Endothelial cell of umbilical vein (primary cell): ENCODE results near the gene SPRED1.

Experiments used
- EZH2 ChIP-seq: IDR thresholded peaks from 2 replicates; pipeline ENCODE4 v1.6.1; 2012; ENCODE audit warnings: borderline replicate concordance, low read depth, mild to moderate bottlenecking, moderate library complexity, low read length, inconsistent platforms; ENCODE audit not compliant: severe bottlenecking
- GATA2 ChIP-seq: IDR thresholded peaks from 2 replicates; pipeline ENCODE4 v1.7.0; 2011; ENCODE audit warnings: low read depth, mild to moderate bottlenecking, moderate library complexity, mixed read lengths, low read length; ENCODE audit not compliant: insufficient read length, insufficient read depth
- MYC ChIP-seq: IDR thresholded peaks from one replicate; pipeline ENCODE4 v1.6.1; 2011; ENCODE audit warnings: mild to moderate bottlenecking, low read depth, low read length
- POLR2A ChIP-seq: IDR thresholded peaks from 2 replicates; pipeline ENCODE4 v1.6.1; 2012; ENCODE audit warnings: low read depth, mild to moderate bottlenecking, control low read depth, low read length
- POLR2AphosphoS5 ChIP-seq: IDR thresholded peaks from 2 replicates; pipeline ENCODE4 v1.6.1; 2012; ENCODE audit warnings: low read depth, mild to moderate bottlenecking, control low read depth, low read length, moderate library complexity; ENCODE audit not compliant: insufficient read depth
- TF ChIP-seq, protein P1 (sequence below), 2 donors: IDR thresholded peaks; 1 replicate in 1 of 2; 2 replicates in 1 of 2; pipeline ENCODE4 v1.5.1; 2011; ENCODE audit warnings: low read length in 2 of 2, mild to moderate bottlenecking in 2 of 2, moderate library complexity in 2 of 2, control low read depth in 1 of 2, inconsistent platforms in 1 of 2, low read depth in 1 of 2; ENCODE audit not compliant: insufficient read depth in 1 of 2; ENCODE audit errors: extremely low read depth in 1 of 2
- TF ChIP-seq, protein P2 (sequence below): IDR thresholded peaks from 2 replicates; pipeline ENCODE4 v1.6.1; 2011; ENCODE audit not compliant: insufficient read depth, insufficient read length

- TF ChIP-seq, protein P1, sequence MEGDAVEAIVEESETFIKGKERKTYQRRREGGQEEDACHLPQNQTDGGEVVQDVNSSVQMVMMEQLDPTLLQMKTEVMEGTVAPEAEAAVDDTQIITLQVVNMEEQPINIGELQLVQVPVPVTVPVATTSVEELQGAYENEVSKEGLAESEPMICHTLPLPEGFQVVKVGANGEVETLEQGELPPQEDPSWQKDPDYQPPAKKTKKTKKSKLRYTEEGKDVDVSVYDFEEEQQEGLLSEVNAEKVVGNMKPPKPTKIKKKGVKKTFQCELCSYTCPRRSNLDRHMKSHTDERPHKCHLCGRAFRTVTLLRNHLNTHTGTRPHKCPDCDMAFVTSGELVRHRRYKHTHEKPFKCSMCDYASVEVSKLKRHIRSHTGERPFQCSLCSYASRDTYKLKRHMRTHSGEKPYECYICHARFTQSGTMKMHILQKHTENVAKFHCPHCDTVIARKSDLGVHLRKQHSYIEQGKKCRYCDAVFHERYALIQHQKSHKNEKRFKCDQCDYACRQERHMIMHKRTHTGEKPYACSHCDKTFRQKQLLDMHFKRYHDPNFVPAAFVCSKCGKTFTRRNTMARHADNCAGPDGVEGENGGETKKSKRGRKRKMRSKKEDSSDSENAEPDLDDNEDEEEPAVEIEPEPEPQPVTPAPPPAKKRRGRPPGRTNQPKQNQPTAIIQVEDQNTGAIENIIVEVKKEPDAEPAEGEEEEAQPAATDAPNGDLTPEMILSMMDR (IDR thresholded peaks at IDR 0.05; ENCODE audit: extremely low read depth in 1 of 2, insufficient read depth in 1 of 2, low read depth in 1 of 2, low read length in 2 of 2): no peak
- no peak for TF ChIP-seq POLR2AphosphoS5
- TF ChIP-seq, protein P2, sequence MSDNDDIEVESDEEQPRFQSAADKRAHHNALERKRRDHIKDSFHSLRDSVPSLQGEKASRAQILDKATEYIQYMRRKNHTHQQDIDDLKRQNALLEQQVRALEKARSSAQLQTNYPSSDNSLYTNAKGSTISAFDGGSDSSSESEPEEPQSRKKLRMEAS: no peak
- no peak for TF ChIP-seq POLR2A
- TF ChIP-seq EZH2: no peak
- no peak for TF ChIP-seq GATA2
- TF ChIP-seq MYC: no peak
Measured at GRCh38 chr15:38208206-38208605, 44.4 kb upstream of the SPRED1 start.
